ENCODE data around the gene DGUOK.

GRCh38 chr2:73937103-73937885 is 10.6 kb downstream of the DGUOK start:
- TF ChIP-seq, protein P1, sequence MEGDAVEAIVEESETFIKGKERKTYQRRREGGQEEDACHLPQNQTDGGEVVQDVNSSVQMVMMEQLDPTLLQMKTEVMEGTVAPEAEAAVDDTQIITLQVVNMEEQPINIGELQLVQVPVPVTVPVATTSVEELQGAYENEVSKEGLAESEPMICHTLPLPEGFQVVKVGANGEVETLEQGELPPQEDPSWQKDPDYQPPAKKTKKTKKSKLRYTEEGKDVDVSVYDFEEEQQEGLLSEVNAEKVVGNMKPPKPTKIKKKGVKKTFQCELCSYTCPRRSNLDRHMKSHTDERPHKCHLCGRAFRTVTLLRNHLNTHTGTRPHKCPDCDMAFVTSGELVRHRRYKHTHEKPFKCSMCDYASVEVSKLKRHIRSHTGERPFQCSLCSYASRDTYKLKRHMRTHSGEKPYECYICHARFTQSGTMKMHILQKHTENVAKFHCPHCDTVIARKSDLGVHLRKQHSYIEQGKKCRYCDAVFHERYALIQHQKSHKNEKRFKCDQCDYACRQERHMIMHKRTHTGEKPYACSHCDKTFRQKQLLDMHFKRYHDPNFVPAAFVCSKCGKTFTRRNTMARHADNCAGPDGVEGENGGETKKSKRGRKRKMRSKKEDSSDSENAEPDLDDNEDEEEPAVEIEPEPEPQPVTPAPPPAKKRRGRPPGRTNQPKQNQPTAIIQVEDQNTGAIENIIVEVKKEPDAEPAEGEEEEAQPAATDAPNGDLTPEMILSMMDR (conservative IDR thresholded peaks at IDR 0.05; ENCODE audit: low read depth in 2 of 2) = no peak
- no peak for TF ChIP-seq ZNF331 (CRISPR knock-in tag; IDR thresholded peaks at IDR 0.05; ENCODE audit: low read depth)
- no peak for TF ChIP-seq EZH2 (IDR thresholded peaks at IDR 0.05; ENCODE audit: low read depth, unreplicated experiment)
- TF ChIP-seq POLR2AphosphoS5 (IDR thresholded peaks at IDR 0.05; ENCODE audit: low read depth) = no peak
- no peak for TF ChIP-seq ZNF114 (CRISPR knock-in tag; IDR thresholded peaks at IDR 0.05)
- TF ChIP-seq REST (IDR thresholded peaks at IDR 0.05; ENCODE audit: unreplicated experiment) = no peak
- no peak for TF ChIP-seq EZH2phosphoT487 (IDR thresholded peaks at IDR 0.05; ENCODE audit: unreplicated experiment)
- TF ChIP-seq CREB1 (CRISPR knock-in tag; IDR thresholded peaks at IDR 0.05; ENCODE audit: low read depth) = no peak
- no peak for TF ChIP-seq STAT1 (IDR thresholded peaks at IDR 0.05; ENCODE audit: unreplicated experiment)
- no peak for TF ChIP-seq ETS1 (IDR thresholded peaks at IDR 0.05)
- TF ChIP-seq JUNB (IDR thresholded peaks at IDR 0.05; ENCODE audit: unreplicated experiment) = no peak

Measured in GM23338 (cell line).